ENCODE results near the gene UNC50.

Gene UNC50

DNA sequence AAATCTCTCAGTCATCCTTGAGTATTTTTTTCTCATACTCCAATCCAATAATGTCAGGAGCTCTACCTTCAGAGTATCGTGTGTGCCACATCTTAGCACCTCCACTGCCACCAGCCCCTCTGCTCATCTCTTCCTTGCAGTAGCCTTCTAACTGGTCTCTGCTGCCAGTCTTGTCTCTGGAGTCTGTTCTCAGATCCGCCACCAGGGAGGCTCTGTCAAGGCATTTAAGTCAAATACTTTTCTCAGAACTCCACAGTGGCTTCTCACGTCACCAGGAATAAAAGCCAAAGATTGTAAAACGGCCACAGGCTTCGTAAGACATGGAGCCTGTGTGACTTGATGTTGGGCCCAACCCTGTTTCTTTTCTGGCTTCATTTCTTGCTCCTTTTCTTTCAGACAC lies 7.1 kb downstream of the UNC50 start:
- no peak overlapping the region for H3K4me3 ChIP-seq (ENCODE audit: low read depth, low read length)
- TF ChIP-seq, protein P1, sequence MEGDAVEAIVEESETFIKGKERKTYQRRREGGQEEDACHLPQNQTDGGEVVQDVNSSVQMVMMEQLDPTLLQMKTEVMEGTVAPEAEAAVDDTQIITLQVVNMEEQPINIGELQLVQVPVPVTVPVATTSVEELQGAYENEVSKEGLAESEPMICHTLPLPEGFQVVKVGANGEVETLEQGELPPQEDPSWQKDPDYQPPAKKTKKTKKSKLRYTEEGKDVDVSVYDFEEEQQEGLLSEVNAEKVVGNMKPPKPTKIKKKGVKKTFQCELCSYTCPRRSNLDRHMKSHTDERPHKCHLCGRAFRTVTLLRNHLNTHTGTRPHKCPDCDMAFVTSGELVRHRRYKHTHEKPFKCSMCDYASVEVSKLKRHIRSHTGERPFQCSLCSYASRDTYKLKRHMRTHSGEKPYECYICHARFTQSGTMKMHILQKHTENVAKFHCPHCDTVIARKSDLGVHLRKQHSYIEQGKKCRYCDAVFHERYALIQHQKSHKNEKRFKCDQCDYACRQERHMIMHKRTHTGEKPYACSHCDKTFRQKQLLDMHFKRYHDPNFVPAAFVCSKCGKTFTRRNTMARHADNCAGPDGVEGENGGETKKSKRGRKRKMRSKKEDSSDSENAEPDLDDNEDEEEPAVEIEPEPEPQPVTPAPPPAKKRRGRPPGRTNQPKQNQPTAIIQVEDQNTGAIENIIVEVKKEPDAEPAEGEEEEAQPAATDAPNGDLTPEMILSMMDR (IDR thresholded peaks at IDR 0.05; ENCODE audit: low read depth, low read length) = no peak
- no peak for DNase-seq (ENCODE audit: low read depth, low spot score)
- in situ Hi-C loops (cut with HindIII; ENCODE audit: low sequenced_read_pairs) = no loop called here

GRCh38 chr2:98617149-98617548 lies 8.8 kb downstream of the UNC50 start:
- no peak overlapping the region for H3K4me3 ChIP-seq (ENCODE audit: low read depth, low read length)
- DNase-seq (ENCODE audit: low read depth, low spot score) = no peak
- in situ Hi-C loops (cut with HindIII; ENCODE audit: low sequenced_read_pairs) = no loop called here
- TF ChIP-seq, protein P1 (IDR thresholded peaks at IDR 0.05; ENCODE audit: low read depth, low read length) = no peak

- in situ Hi-C loops (cut with HindIII; ENCODE audit: low sequenced_read_pairs) = no loop called here
- H3K4me3 ChIP-seq (ENCODE audit: low read depth, low read length) = no peak overlapping the region
- no peak for DNase-seq (ENCODE audit: low read depth, low spot score)
- TF ChIP-seq, protein P1 (IDR thresholded peaks at IDR 0.05; ENCODE audit: low read depth, low read length) = no peak
These were observed 15.3 kb downstream of the UNC50 start for GRCh38 chr2:98623657-98624056.

- TF ChIP-seq, protein P1 (IDR thresholded peaks at IDR 0.05; ENCODE audit: low read depth, low read length) = no peak
These were observed 24.0 kb downstream of the UNC50 start for GRCh38 chr2:98632351-98632750.

GRCh38 chr2:98634406-98635092 lies 26.2 kb downstream of the UNC50 start:
- DNase-seq (ENCODE audit: low read depth, low spot score) = no peak
- H3K4me3 ChIP-seq (ENCODE audit: low read depth, low read length) = no peak overlapping the region
- in situ Hi-C loops (cut with HindIII; ENCODE audit: low sequenced_read_pairs) = no loop called here
- TF ChIP-seq, protein P1 (IDR thresholded peaks at IDR 0.05; ENCODE audit: low read depth, low read length) = peak; percentile 41

More at GRCh38 chr2:98632351-98632750, 24.0 kb downstream of the UNC50 start:
- in situ Hi-C loops (cut with HindIII; ENCODE audit: low sequenced_read_pairs) = no loop called here
- H3K4me3 ChIP-seq (ENCODE audit: low read depth, low read length) = no peak overlapping the region
- no peak for DNase-seq (ENCODE audit: low read depth, low spot score)

DNA sequence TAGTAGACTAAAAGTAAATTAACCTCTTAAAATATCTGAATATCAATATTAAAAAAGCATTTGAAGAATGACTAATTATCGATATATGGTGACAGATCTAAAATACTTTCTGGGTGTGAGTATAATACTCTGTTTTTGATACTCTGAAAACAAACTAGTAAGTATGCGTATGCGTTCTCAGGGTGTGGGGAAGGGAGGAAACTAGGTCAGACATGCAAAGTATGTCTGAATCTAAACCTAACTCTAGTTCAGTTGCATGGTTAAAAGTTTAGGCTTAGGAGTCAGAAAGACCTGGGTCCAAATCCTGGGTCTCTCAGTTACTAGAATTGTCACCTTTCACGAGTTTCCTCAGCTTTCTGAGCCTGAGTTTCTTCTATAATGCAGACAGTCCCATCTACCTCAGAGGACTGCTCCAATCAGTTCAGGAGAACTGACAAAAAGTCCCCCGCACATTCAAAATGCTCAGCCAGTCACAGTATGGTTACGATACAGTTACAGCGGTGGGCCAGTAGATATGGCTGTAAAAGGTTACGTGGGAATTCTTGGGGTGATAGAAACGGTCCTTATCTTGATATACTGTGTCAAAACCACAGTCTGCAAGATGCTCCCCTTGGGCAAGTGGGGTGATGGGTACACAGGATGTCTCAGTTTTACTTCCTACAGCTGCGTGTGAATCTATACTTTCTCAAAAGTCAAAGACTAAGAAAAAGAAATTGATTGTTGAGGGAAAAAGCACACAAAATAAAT lies 29.2 kb downstream of the UNC50 start:
- in situ Hi-C loops (cut with HindIII; ENCODE audit: low sequenced_read_pairs) = no loop called here
- TF ChIP-seq, protein P1 (IDR thresholded peaks at IDR 0.05; ENCODE audit: low read depth, low read length) = no peak
- DNase-seq (ENCODE audit: low read depth, low spot score) = no peak
- H3K4me3 ChIP-seq (ENCODE audit: low read depth, low read length) = no peak overlapping the region

Measured in astrocyte of the spinal cord (primary cell).